NB4 (cell line): ENCODE results near the gene ANTKMT.

Experiments used
- CTCF ChIP-seq: IDR thresholded peaks from one replicate; pipeline ENCODE4 v1.5.1; 2012; ENCODE audit warnings: low read depth, low read length
- MYC ChIP-seq: IDR thresholded peaks from 2 replicates; pipeline ENCODE4 v1.6.1; 2011; ENCODE audit warnings: low read depth, low read length
- POLR2A ChIP-seq: IDR thresholded peaks from 2 replicates; pipeline ENCODE4 v1.6.1; 2011; ENCODE audit warnings: mild to moderate bottlenecking; ENCODE audit not compliant: insufficient read length; ENCODE audit errors: extremely low read depth

DNA sequence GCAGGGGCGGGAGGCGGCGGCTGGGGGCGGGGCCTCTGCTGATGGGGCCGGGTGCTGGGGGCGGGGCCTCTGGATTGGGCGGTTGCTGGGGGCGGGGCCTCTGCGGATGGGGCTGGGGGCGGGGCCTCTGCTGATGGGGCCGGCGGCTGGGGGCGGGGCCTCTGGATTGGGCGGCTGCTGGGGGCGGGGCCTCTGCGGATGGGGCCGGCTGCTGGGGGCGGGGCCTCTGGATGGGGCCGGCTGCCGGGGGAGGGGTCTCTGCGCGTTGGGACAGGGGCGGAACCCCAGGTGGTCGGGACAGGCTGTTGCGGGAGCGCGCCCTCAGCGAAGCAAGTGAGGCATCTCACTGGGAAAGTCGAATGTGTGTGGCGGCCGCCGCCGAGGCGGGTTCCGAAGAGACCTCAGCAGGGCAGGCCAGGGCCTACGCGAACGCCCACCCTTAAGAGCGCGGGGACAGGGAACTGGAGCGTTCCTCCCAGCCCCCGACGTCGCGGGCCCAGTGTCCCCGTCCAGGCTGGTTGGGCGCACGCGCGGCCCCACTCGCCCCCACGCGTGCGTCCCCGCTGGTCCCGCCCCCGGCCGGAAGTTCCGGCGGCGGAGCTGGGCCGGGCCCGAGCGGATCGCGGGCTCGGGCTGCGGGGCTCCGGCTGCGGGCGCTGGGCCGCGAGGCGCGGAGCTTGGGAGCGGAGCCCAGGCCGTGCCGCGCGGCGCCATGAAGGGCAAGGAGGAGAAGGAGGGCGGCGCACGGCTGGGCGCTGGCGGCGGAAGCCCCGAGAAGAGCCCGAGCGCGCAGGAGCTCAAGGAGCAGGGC, 40.9 kb upstream of the ANTKMT start, which contains the start of gene STUB1:
- TF ChIP-seq POLR2A (peak; percentile 53), CTCF (no peak), MYC (peak; percentile 48; the same call in 1 of the 2 replicates)
